Activated naive CD8-positive, alpha-beta T cell (primary cell): ENCODE data around the gene SYNPR.

ENCODE experiments used
- H3K27ac Mint-ChIP-seq: one replicate; pipeline ENCODE4 v1.8.0; 2021; ENCODE audit warnings: mixed read lengths
- H3K27me3 Mint-ChIP-seq: one replicate; pipeline ENCODE4 v1.8.0; 2021; ENCODE audit warnings: mixed read lengths
- H3K36me3 Mint-ChIP-seq: one replicate; pipeline ENCODE4 v1.8.0; 2021; ENCODE audit warnings: mixed read lengths
- H3K4me1 Mint-ChIP-seq: one replicate; pipeline ENCODE4 v1.8.0; 2021; ENCODE audit warnings: low read depth, mixed read lengths
- H3K4me3 Mint-ChIP-seq: one replicate; pipeline ENCODE4 v1.8.0; 2021; ENCODE audit warnings: mild to moderate bottlenecking, mixed read lengths
- H3K9me3 Mint-ChIP-seq: one replicate; pipeline ENCODE4 v1.8.0; 2021; ENCODE audit warnings: low read depth, mixed read lengths

Gene SYNPR

DNA sequence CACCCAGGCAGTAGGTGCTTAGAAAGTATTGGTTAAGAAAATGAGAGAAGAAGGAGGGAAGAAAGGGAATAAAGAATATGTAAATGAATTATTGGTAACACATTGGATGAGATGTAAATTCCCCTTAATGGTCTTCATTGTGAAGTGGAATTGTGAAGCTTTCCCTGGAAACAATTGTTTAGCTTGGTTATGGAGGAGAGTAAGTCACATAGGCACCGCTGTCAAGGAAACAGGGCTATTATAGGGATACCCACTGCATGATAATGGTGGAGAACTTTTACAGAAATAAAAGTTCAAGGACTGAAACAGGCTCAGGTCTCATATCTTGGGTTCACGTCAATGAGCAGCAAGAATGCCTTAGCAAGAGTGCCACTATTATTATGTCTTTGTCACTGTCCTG is 9.5 kb downstream of the SYNPR start:
- no peaks in the 10 kb centered on the region for H3K4me1 Mint-ChIP-seq
- H3K9me3 Mint-ChIP-seq: no peaks in the 10 kb centered on the region
- no peaks in the 10 kb centered on the region for H3K36me3 Mint-ChIP-seq
- peaks cover 1% of the 10 kb centered on the region for H3K27me3 Mint-ChIP-seq
- no peak overlapping the region for H3K4me3 Mint-ChIP-seq
- H3K27ac Mint-ChIP-seq: no peak overlapping the region

DNA sequence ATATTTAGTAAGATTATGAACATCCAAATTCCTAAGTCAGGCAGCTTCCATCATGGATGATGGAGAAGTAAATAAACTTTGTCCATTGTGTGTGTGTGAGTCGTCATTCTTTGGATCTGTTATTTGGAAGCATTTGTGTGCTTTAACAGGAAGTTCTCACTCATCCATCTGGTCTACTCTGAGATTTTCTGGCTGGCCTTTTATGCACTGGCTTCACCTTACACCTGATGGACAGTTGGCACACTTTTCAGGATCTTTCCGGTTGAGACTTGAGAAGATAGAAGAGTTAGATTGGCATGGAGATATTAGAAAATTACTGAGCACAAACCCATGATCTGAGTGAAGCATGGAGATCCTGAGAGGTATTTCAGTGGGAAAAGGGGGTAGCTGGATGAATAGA is 12.6 kb downstream of the SYNPR start:
- H3K36me3 Mint-ChIP-seq: no peaks in the 10 kb centered on the region
- H3K4me3 Mint-ChIP-seq: no peak overlapping the region
- no peaks in the 10 kb centered on the region for H3K9me3 Mint-ChIP-seq
- H3K27ac Mint-ChIP-seq: no peak overlapping the region
- no peaks in the 10 kb centered on the region for H3K27me3 Mint-ChIP-seq
- no peaks in the 10 kb centered on the region for H3K4me1 Mint-ChIP-seq

- Mint-ChIP-seq H3K4me3 (no peak overlapping the region), H3K27me3 (peaks cover 2% of the 10 kb centered on the region), H3K9me3 (peaks cover 5% of the 10 kb centered on the region), H3K27ac (no peak overlapping the region), H3K36me3 (no peaks in the 10 kb centered on the region), H3K4me1 (no peaks in the 10 kb centered on the region)
Observed at GRCh38 chr3:63294332-63294731, 16.2 kb downstream of the SYNPR start.

DNA sequence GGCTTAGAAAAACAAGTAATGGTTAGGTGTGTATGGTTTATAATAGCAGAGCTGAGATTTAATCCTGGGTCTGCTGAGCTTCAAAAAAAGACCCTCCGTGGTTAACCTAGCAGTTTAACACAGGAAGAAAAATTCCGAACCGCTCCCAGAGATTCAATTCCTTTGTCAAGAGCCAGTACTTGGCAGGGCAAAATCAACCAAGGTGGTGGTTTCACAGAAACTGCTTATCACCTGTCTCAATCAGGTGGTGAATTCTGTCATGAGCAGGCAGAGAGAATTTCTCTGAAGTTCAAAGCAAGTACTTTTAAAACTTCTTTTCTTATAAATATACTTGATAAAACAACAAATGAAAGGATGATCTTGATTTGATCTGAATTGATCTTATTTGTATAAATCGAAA is 17.2 kb downstream of the SYNPR start:
- H3K27ac Mint-ChIP-seq: no peak overlapping the region
- peaks cover 2% of the 10 kb centered on the region for H3K27me3 Mint-ChIP-seq
- H3K4me1 Mint-ChIP-seq: no peaks in the 10 kb centered on the region
- H3K4me3 Mint-ChIP-seq: no peak overlapping the region
- no peaks in the 10 kb centered on the region for H3K36me3 Mint-ChIP-seq
- H3K9me3 Mint-ChIP-seq: peaks cover 6% of the 10 kb centered on the region

DNA sequence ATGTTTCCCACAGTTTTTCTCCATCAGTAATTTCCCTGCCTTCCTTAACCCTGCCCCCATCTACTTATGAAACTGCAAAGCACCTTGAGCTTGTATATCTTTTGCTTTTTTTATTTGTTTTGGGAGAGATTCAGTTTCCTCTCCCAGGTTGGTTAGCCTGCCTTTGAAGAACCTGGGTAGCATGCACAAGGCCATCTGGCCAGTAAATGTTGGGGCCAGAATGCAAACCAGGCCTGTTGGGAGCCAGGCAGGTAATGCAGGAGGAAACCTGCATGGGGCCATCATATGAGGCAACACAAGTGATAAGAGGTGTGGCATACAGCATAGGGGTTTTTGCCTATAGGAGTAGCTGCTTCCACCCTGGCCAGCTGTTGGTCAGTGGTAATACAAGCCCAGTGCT is 17.7 kb downstream of the SYNPR start:
- H3K27me3 Mint-ChIP-seq: peaks cover 2% of the 10 kb centered on the region
- H3K4me1 Mint-ChIP-seq: no peaks in the 10 kb centered on the region
- peaks cover 6% of the 10 kb centered on the region for H3K9me3 Mint-ChIP-seq
- no peak overlapping the region for H3K4me3 Mint-ChIP-seq
- no peaks in the 10 kb centered on the region for H3K36me3 Mint-ChIP-seq
- no peak overlapping the region for H3K27ac Mint-ChIP-seq

DNA sequence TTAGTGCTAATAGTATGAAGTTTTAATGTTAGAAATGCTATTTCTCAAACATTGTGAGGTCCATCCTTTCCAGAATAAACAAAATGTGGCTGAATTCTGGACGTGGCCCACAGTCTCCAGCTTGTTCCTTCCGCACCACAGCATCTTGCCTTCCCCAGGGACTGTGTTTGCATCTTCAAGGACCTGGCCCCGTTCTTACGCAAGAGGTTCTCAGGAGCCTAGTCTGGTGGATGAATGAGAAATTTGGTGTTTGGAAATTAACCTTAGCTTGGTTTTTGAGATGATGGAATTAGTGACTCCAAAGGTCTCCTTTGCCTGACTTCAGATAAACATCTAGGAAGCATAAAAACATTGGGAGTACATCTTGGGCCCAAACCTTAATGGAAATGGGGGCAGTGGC is 18.1 kb downstream of the SYNPR start:
- Mint-ChIP-seq H3K4me3 (no peak overlapping the region), H3K36me3 (no peaks in the 10 kb centered on the region), H3K4me1 (no peaks in the 10 kb centered on the region), H3K27ac (no peak overlapping the region), H3K9me3 (peaks cover 6% of the 10 kb centered on the region), H3K27me3 (peaks cover 2% of the 10 kb centered on the region)

DNA sequence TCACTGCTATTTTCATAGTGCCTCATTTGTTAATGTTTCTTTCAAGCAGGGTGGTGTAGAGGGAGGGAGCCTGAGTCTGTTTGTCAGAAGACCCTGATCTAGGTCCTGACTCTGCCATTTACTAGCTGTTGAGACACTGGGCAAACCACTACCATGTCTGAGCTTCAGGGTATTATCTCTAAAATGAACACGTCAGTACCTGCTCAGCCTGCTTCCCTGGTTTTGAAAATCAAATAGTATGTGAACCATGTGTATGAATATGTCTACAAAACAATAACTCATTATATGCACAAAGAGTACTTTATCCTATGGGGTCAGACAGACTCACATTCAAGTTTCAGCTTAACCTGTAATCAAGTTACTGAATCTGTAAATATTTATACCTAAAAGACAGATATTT is 25.1 kb downstream of the SYNPR start:
- Mint-ChIP-seq H3K36me3 (no peaks in the 10 kb centered on the region), H3K9me3 (peaks cover 6% of the 10 kb centered on the region), H3K27me3 (peaks cover 4% of the 10 kb centered on the region), H3K27ac (no peak overlapping the region), H3K4me1 (no peaks in the 10 kb centered on the region), H3K4me3 (no peak overlapping the region)

DNA sequence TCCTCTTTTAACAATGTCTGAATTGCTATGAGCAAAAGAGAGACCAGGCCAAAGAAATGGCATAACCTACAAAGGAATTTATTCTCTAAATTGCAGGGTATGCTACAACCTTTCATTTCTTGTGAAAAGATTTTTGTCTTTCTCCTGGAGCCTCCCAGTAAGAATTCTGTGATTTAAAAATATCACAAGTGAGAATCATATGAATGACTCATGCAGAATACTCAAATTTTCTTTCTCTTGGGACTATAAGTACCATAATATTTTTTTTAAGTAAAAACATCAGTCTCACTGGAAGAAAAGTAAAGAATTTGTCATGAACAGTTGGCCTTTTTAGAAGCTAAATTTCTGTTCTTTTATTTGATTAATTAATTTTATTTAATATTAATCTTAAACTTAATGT is 26.3 kb downstream of the SYNPR start:
- Mint-ChIP-seq H3K36me3 (no peaks in the 10 kb centered on the region), H3K9me3 (peaks cover under 1% of the 10 kb centered on the region), H3K27ac (no peak overlapping the region), H3K4me3 (no peak overlapping the region), H3K4me1 (no peaks in the 10 kb centered on the region), H3K27me3 (peaks cover 4% of the 10 kb centered on the region)

- H3K9me3 Mint-ChIP-seq: no peaks in the 10 kb centered on the region
Observed at GRCh38 chr3:63308072-63308471, 30.0 kb downstream of the SYNPR start.

DNA sequence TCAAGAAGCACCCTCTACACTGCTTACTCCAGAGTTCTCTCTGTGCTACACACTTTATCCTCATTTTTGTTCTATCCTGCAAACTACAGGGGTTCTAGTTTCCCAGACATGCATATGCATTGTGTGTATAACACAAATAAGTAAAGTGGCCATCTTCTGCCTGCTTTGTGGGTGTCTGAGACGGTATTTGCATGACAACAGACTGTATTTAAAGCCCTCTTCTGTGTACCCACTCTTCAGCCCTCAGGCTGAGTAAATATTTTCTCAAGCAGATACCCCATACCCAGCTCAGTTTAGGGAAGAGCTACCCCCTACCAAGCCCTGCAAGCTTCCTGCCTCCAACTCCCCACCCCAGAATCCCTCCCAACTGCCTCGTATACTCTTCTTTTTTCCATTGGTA is 31.7 kb downstream of the SYNPR start:
- Mint-ChIP-seq H3K36me3 (no peaks in the 10 kb centered on the region), H3K4me1 (no peaks in the 10 kb centered on the region), H3K27me3 (no peaks in the 10 kb centered on the region), H3K4me3 (no peak overlapping the region), H3K27ac (no peak overlapping the region), H3K9me3 (no peaks in the 10 kb centered on the region)

More at GRCh38 chr3:63308072-63308471, 30.0 kb downstream of the SYNPR start:
- no peak overlapping the region for H3K4me3 Mint-ChIP-seq
- H3K27me3 Mint-ChIP-seq: peaks cover 2% of the 10 kb centered on the region
- H3K27ac Mint-ChIP-seq: no peak overlapping the region
- no peaks in the 10 kb centered on the region for H3K36me3 Mint-ChIP-seq
- H3K4me1 Mint-ChIP-seq: no peaks in the 10 kb centered on the region

- Mint-ChIP-seq H3K4me3 (no peak overlapping the region), H3K9me3 (no peaks in the 10 kb centered on the region), H3K4me1 (no peaks in the 10 kb centered on the region), H3K36me3 (no peaks in the 10 kb centered on the region), H3K27ac (no peak overlapping the region), H3K27me3 (no peaks in the 10 kb centered on the region)
Observed at GRCh38 chr3:63323766-63324165, 45.7 kb downstream of the SYNPR start.

DNA sequence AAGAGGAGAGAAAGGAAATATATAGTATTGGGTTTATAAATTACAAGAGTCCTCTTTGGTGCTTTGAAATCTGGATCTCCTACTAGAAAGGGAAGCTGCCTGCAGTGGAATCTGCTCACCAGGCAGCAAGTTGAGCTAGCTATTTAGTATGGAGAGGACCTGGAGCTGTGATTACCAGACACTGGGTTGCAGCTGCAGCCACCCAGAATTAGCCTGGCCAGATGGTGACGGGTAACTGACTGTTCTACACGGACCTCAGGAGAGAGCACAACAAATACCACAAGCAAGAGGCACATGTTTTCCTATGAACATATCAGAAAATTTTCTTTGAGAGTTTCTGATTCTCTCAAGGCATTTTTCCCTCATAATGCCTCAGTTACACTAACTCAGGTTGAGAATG is 46.5 kb downstream of the SYNPR start:
- H3K36me3 Mint-ChIP-seq: no peaks in the 10 kb centered on the region
- H3K4me3 Mint-ChIP-seq: no peak overlapping the region
- no peaks in the 10 kb centered on the region for H3K9me3 Mint-ChIP-seq
- H3K27me3 Mint-ChIP-seq: no peaks in the 10 kb centered on the region
- no peaks in the 10 kb centered on the region for H3K4me1 Mint-ChIP-seq
- H3K27ac Mint-ChIP-seq: no peak overlapping the region

- H3K27me3 Mint-ChIP-seq: no peaks in the 10 kb centered on the region
- no peak overlapping the region for H3K4me3 Mint-ChIP-seq
- H3K27ac Mint-ChIP-seq: no peak overlapping the region
Observed at GRCh38 chr3:63325386-63325785, 47.3 kb downstream of the SYNPR start.

DNA sequence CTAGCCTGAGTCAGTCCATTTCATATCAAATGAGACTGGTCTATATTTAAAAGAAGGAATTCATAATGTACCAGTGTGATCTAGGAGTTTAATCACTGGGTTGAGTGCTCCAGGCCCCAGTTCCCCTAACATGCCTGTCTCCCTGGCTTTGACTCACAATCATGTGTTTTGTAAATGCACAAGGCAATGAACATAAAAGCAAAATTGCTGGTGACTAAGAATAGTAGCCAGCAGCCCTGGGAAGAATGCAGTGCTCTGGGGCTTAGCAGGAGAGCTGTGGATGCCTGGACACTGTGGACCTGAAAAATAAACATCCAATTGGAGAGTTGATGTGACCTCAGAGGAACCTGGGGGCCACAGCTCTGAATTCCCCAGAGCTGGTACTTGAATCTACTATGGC is 50.3 kb downstream of the SYNPR start:
- no peak overlapping the region for H3K27ac Mint-ChIP-seq
- H3K4me3 Mint-ChIP-seq: no peak overlapping the region
- no peaks in the 10 kb centered on the region for H3K36me3 Mint-ChIP-seq
- H3K4me1 Mint-ChIP-seq: no peaks in the 10 kb centered on the region
- H3K27me3 Mint-ChIP-seq: no peaks in the 10 kb centered on the region
- no peaks in the 10 kb centered on the region for H3K9me3 Mint-ChIP-seq

More at GRCh38 chr3:63325386-63325785, 47.3 kb downstream of the SYNPR start:
- no peaks in the 10 kb centered on the region for H3K4me1 Mint-ChIP-seq
- H3K9me3 Mint-ChIP-seq: no peaks in the 10 kb centered on the region
- H3K36me3 Mint-ChIP-seq: no peaks in the 10 kb centered on the region

GRCh38 chr3:63331520-63331919 is 53.4 kb downstream of the SYNPR start:
- H3K27me3 Mint-ChIP-seq: no peaks in the 10 kb centered on the region
- no peak overlapping the region for H3K27ac Mint-ChIP-seq
- no peaks in the 10 kb centered on the region for H3K4me1 Mint-ChIP-seq
- H3K9me3 Mint-ChIP-seq: no peaks in the 10 kb centered on the region
- no peaks in the 10 kb centered on the region for H3K36me3 Mint-ChIP-seq
- H3K4me3 Mint-ChIP-seq: no peak overlapping the region

DNA sequence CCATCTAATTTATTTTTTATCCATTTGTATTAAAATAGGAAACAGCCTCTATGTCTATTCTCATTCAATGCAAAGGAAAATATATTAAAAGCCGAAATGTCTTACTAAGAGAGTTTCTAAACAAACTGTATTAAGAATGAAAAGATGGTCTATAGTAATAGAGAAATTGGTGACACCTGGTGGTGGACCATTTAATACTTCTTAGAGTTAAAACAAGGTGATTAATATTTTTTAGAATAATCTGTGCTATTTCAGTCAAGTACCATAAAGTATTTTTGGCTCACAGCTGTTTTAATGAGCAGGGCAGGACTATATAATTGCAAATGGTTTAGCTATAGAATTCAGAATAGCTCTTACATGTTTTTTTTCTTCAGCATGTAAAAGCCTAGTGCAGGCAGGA is 55.7 kb downstream of the SYNPR start:
- no peak overlapping the region for H3K27ac Mint-ChIP-seq
- H3K9me3 Mint-ChIP-seq: no peaks in the 10 kb centered on the region
- no peak overlapping the region for H3K4me3 Mint-ChIP-seq
- no peaks in the 10 kb centered on the region for H3K36me3 Mint-ChIP-seq
- no peaks in the 10 kb centered on the region for H3K27me3 Mint-ChIP-seq
- H3K4me1 Mint-ChIP-seq: no peaks in the 10 kb centered on the region

DNA sequence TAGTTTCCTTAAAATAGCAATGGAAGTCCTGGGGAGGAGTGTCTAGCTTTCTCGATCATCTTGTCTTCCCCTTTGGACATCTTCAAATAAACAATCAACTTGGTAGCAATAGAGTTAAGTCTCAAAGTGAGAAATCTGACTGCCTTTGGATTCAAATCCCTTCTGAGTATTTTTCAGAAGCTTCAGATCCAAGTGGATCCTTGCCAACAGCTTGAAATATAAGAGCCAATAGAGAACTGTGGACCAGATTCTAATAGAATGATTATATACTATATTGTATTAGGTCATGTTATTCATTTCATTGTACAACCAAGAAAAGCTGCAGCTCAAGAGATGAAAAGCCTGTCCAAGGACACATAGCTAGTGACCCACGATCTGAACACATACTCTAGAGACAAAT is 60.2 kb downstream of the SYNPR start:
- H3K4me3 Mint-ChIP-seq: no peak overlapping the region
- H3K27me3 Mint-ChIP-seq: no peaks in the 10 kb centered on the region
- H3K4me1 Mint-ChIP-seq: no peaks in the 10 kb centered on the region
- H3K36me3 Mint-ChIP-seq: no peaks in the 10 kb centered on the region
- no peak overlapping the region for H3K27ac Mint-ChIP-seq
- peaks cover 5% of the 10 kb centered on the region for H3K9me3 Mint-ChIP-seq
